HFF-Myc (cell line): ENCODE results near the gene PRF1.
"Not testable (repeated sequence)": the region's sequence is repeated elsewhere in the genome, so short reads cannot be mapped to it uniquely, and the experiment has no call there.

ENCODE experiments used
- DNase-seq: peaks from one replicate; pipeline ENCODE4 v3.0.0-alpha.2; 2011; ENCODE audit warnings: low read depth; ENCODE audit errors: extremely low read depth
- H3K4me3 ChIP-seq: replicated peaks from 2 replicates; pipeline ENCODE4 v1.5.1; 2011; ENCODE audit warnings: low read depth, mild to moderate bottlenecking, control low read depth, low read length
- CTCF ChIP-seq: IDR thresholded peaks from 2 replicates; pipeline ENCODE4 v1.5.1; 2012; ENCODE audit warnings: mild to moderate bottlenecking, low read depth, low read length, control low read depth; ENCODE audit errors: missing control alignments

Gene PRF1

GRCh38 chr10:70617798-70618568 lies 15.4 kb upstream of the PRF1 start:
- no peak for TF ChIP-seq CTCF
- no peak for DNase-seq
- H3K4me3 ChIP-seq = no peak overlapping the region

GRCh38 chr10:70616761-70617160 lies 14.2 kb upstream of the PRF1 start:
- DNase-seq = no peak
- no peak overlapping the region for H3K4me3 ChIP-seq
- no peak for TF ChIP-seq CTCF

- TF ChIP-seq CTCF = no peak
- DNase-seq = no peak
- no peak overlapping the region for H3K4me3 ChIP-seq
These were observed 13.4 kb upstream of the PRF1 start for GRCh38 chr10:70615784-70616522.

GRCh38 chr10:70615211-70615610 lies 12.7 kb upstream of the PRF1 start:
- DNase-seq = no peak
- no peak overlapping the region for H3K4me3 ChIP-seq
- TF ChIP-seq CTCF = no peak

- not testable (repeated sequence) for DNase-seq, H3K4me3 ChIP-seq
These were observed 11.8 kb upstream of the PRF1 start for GRCh38 chr10:70614364-70614763.

GRCh38 chr10:70613941-70614340 lies 11.4 kb upstream of the PRF1 start:
- DNase-seq = no peak
- no peak for TF ChIP-seq CTCF

GRCh38 chr10:70607936-70608335 lies 5.4 kb upstream of the PRF1 start:
- H3K4me3 ChIP-seq = no peak overlapping the region
- no peak for TF ChIP-seq CTCF
- no peak for DNase-seq

More at GRCh38 chr10:70613941-70614340, 11.4 kb upstream of the PRF1 start:
- no peak overlapping the region for H3K4me3 ChIP-seq
